C4-2B (cell line): ENCODE results near the gene IFT22.

Source experiments
- ZFX ChIP-seq: fragments of 450-650 bp; IDR thresholded peaks from 2 replicates; pipeline ENCODE4 v1.6.1; 2017
- TF ChIP-seq, protein P1 (sequence below): fragments of 450-650 bp; conservative IDR thresholded peaks from 2 replicates; pipeline ENCODE4 v1.5.1; 2017; ENCODE audit warnings: mild to moderate bottlenecking

- TF ChIP-seq, protein P1, sequence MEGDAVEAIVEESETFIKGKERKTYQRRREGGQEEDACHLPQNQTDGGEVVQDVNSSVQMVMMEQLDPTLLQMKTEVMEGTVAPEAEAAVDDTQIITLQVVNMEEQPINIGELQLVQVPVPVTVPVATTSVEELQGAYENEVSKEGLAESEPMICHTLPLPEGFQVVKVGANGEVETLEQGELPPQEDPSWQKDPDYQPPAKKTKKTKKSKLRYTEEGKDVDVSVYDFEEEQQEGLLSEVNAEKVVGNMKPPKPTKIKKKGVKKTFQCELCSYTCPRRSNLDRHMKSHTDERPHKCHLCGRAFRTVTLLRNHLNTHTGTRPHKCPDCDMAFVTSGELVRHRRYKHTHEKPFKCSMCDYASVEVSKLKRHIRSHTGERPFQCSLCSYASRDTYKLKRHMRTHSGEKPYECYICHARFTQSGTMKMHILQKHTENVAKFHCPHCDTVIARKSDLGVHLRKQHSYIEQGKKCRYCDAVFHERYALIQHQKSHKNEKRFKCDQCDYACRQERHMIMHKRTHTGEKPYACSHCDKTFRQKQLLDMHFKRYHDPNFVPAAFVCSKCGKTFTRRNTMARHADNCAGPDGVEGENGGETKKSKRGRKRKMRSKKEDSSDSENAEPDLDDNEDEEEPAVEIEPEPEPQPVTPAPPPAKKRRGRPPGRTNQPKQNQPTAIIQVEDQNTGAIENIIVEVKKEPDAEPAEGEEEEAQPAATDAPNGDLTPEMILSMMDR, result peak; percentile 99
- TF ChIP-seq ZFX, result peak; percentile 89
Measured at GRCh38 chr7:101363734-101364374, 42.2 kb upstream of the IFT22 start.
